ENCODE results near the gene CD2BP2. TPM values are rescaled to one million over a fixed set of nuclear protein-coding genes. Genes with fewer than 3 reads are reported as not detected.

The CD2BP2 gene
- total and polyA plus RNA-seq, 2 of the 13 experiments (the other 11 are each of a cell fraction or from before 2014, with no cell fraction given), result 24.9 to 54.6 TPM

DNA sequence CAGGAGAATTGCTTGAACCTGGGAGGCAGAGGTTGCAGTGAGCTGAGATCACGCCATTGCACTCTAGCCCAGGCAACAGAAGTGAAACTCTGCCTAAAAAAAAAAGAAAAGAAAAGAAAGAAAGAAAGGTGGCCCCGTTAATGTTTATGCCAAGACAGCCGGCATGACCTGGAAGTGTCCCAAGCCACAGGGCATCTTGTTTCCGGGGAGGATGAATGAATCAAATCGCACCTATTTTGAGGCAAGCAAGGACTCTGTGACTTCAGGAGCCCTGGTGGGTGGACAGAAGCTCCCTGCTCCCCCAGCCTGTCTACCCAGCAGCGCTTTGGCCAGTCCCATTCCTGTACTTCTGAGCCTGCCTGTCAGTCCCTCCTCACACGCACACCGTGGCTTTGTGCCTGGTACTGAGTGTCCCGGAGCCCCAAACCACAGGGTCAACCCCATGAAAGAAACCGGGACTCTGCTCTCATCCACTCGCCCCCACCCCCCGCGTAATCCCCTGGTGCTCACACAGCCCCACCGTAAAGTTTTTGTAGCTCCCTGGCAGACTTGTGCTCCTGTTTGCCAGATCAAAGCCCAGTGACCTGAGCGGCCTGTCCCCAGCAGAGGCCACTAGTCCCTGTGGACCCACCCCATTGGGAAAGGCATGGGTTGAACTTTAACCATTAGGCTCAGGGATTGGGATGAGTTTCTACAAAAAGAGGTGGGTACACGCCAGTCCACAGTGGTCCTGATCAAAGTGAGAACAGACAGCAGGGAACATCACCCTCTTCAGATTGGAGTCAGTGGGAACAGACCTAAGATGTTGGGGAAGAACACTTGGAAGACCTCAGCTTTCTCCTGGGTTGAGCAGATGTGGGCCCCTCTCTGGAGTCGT is 19.3 kb downstream of the CD2BP2 start (continued):
- TF ChIP-seq, protein P1, sequence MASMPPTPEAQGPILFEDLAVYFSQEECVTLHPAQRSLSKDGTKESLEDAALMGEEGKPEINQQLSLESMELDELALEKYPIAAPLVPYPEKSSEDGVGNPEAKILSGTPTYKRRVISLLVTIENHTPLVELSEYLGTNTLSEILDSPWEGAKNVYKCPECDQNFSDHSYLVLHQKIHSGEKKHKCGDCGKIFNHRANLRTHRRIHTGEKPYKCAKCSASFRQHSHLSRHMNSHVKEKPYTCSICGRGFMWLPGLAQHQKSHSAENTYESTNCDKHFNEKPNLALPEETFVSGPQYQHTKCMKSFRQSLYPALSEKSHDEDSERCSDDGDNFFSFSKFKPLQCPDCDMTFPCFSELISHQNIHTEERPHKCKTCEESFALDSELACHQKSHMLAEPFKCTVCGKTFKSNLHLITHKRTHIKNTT (CRISPR knock-in tag; IDR thresholded peaks at IDR 0.05), result no peak
- no peak for TF ChIP-seq ZIK1 (CRISPR knock-in tag; IDR thresholded peaks at IDR 0.05; ENCODE audit: borderline replicate concordance, low read depth)
- TF ChIP-seq, protein P2, sequence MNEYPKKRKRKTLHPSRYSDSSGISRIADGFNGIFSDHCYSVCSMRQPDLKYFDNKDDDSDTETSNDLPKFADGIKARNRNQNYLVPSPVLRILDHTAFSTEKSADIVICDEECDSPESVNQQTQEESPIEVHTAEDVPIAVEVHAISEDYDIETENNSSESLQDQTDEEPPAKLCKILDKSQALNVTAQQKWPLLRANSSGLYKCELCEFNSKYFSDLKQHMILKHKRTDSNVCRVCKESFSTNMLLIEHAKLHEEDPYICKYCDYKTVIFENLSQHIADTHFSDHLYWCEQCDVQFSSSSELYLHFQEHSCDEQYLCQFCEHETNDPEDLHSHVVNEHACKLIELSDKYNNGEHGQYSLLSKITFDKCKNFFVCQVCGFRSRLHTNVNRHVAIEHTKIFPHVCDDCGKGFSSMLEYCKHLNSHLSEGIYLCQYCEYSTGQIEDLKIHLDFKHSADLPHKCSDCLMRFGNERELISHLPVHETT (CRISPR knock-in tag; conservative IDR thresholded peaks at IDR 0.05), result 0 out of 2 replicates have a peak, but pooled peaks have one; percentile 37
- no peak for TF ChIP-seq ZNF138 (CRISPR knock-in tag; IDR thresholded peaks at IDR 0.05; ENCODE audit: low read depth)
- TF ChIP-seq, protein P3, sequence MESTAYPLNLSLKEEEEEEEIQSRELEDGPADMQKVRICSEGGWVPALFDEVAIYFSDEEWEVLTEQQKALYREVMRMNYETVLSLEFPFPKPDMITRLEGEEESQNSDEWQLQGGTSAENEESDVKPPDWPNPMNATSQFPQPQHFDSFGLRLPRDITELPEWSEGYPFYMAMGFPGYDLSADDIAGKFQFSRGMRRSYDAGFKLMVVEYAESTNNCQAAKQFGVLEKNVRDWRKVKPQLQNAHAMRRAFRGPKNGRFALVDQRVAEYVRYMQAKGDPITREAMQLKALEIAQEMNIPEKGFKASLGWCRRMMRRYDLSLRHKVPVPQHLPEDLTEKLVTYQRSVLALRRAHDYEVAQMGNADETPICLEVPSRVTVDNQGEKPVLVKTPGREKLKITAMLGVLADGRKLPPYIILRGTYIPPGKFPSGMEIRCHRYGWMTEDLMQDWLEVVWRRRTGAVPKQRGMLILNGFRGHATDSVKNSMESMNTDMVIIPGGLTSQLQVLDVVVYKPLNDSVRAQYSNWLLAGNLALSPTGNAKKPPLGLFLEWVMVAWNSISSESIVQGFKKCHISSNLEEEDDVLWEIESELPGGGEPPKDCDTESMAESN (CRISPR knock-in tag; conservative IDR thresholded peaks at IDR 0.05), result peak; percentile 73; the same call in 1 of the 2 replicates
- TF ChIP-seq, protein P4, sequence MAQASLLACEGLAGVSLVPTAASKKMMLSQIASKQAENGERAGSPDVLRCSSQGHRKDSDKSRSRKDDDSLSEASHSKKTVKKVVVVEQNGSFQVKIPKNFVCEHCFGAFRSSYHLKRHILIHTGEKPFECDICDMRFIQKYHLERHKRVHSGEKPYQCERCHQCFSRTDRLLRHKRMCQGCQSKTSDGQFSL (CRISPR knock-in tag; IDR thresholded peaks at IDR 0.05), result no peak; the same call in none of the 2 replicates
- TF ChIP-seq, protein P5, sequence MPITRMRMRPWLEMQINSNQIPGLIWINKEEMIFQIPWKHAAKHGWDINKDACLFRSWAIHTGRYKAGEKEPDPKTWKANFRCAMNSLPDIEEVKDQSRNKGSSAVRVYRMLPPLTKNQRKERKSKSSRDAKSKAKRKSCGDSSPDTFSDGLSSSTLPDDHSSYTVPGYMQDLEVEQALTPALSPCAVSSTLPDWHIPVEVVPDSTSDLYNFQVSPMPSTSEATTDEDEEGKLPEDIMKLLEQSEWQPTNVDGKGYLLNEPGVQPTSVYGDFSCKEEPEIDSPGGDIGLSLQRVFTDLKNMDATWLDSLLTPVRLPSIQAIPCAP (CRISPR knock-in tag; IDR thresholded peaks at IDR 0.05; ENCODE audit: low read depth), result no peak
- TF ChIP-seq AGO2 (optimal IDR thresholded peaks at IDR 0.05; ENCODE audit: low read depth, low read length), result no peak
- TF ChIP-seq NFE2L1 (CRISPR knock-in tag; IDR thresholded peaks at IDR 0.05; ENCODE audit: borderline replicate concordance), result no peak
- peak; percentile 3; the same call in 1 of the 2 replicates for TF ChIP-seq POGZ (CRISPR knock-in tag; IDR thresholded peaks at IDR 0.05)
- no peak for TF ChIP-seq MTA1 (CRISPR knock-in tag; IDR thresholded peaks at IDR 0.05; ENCODE audit: borderline replicate concordance)
- no peak for TF ChIP-seq ARHGAP35 (CRISPR knock-in tag; IDR thresholded peaks at IDR 0.05; ENCODE audit: borderline replicate concordance)
- TF ChIP-seq PTBP1 (IDR thresholded peaks at IDR 0.05; ENCODE audit: low read depth, low read length, poor library complexity, severe bottlenecking), result no peak
- TF ChIP-seq ZNF34 (CRISPR knock-in tag; IDR thresholded peaks at IDR 0.05; ENCODE audit: borderline replicate concordance), result no peak; the same call in 1 of the 2 replicates
- TF ChIP-seq SOX6 (IDR thresholded peaks at IDR 0.05), result no peak
- peak; percentile 27 for TF ChIP-seq SOX6 (CRISPR knock-in tag; IDR thresholded peaks at IDR 0.05)
- no peak for TF ChIP-seq RBM39 (IDR thresholded peaks at IDR 0.05; ENCODE audit: low read depth, low read length, poor library complexity, severe bottlenecking)
- TF ChIP-seq ATAD3A (CRISPR knock-in tag; IDR thresholded peaks at IDR 0.05), result no peak
- peak; percentile 71; the same call in 1 of the 2 replicates for TF ChIP-seq ELF3 (CRISPR knock-in tag; IDR thresholded peaks at IDR 0.05)
- TF ChIP-seq MTF2 (CRISPR knock-in tag; IDR thresholded peaks at IDR 0.05; ENCODE audit: borderline replicate concordance), result no peak
- TF ChIP-seq AGO1 (IDR thresholded peaks at IDR 0.05; ENCODE audit: low read depth, low read length, poor library complexity, severe bottlenecking), result no peak
- peak; percentile 72; the same call in 1 of the 2 replicates for TF ChIP-seq HNRNPL (IDR thresholded peaks at IDR 0.05; ENCODE audit: low read depth, low read length)
- TF ChIP-seq ZNF660 (CRISPR knock-in tag; IDR thresholded peaks at IDR 0.05; ENCODE audit: borderline replicate concordance, low read depth), result no peak
